Osteoblast (primary cell): ENCODE measurements around the gene REPS2. TPM values are rescaled to one million over a fixed set of nuclear protein-coding genes. Genes with fewer than 3 reads are reported as not detected.

Experiments
- DNase-seq: peaks from one replicate; pipeline ENCODE4 v3.0.0; 2011; ENCODE audit warnings: low spot score, mixed read lengths; ENCODE audit not compliant: insufficient read length; ENCODE audit errors: missing footprints
- H2AFZ ChIP-seq: 2 replicates; pipeline ENCODE4 v1.6.0; 2011; ENCODE audit warnings: mild to moderate bottlenecking, low read length
- H3K27ac ChIP-seq: 2 replicates; pipeline ENCODE4 v1.5.1; 2011; ENCODE audit warnings: mild to moderate bottlenecking, low read depth, low read length, moderate library complexity
- H3K27me3 ChIP-seq: 2 replicates; pipeline ENCODE4 v1.6.0; 2012; ENCODE audit warnings: mild to moderate bottlenecking, control low read depth, inconsistent platforms, low read length, moderate library complexity; ENCODE audit not compliant: insufficient read depth
- H3K36me3 ChIP-seq: 2 replicates; pipeline ENCODE4 v1.5.1; 2011; ENCODE audit warnings: mild to moderate bottlenecking, low read length, control low read depth, moderate library complexity; ENCODE audit not compliant: insufficient read depth
- H3K4me1 ChIP-seq: 2 replicates; pipeline ENCODE4 v1.5.1; 2011; ENCODE audit warnings: mild to moderate bottlenecking, low read length, control low read depth, moderate library complexity; ENCODE audit not compliant: insufficient read depth
- H3K4me2 ChIP-seq: 2 replicates; pipeline ENCODE4 v1.6.0; 2011; ENCODE audit warnings: mild to moderate bottlenecking, low read length; ENCODE audit not compliant: insufficient read depth
- H3K4me3 ChIP-seq: fragments of 200-600 bp; sonication (generic); 3 replicates; pipeline ENCODE4 v1.5.1; 2012; ENCODE audit warnings: mild to moderate bottlenecking, low read length, inconsistent platforms; ENCODE audit not compliant: insufficient read depth
- H3K79me2 ChIP-seq: 2 replicates; pipeline ENCODE4 v1.6.0; 2012; ENCODE audit warnings: mild to moderate bottlenecking, low read length, control low read depth, inconsistent platforms; ENCODE audit not compliant: insufficient read depth
- H3K9me3 ChIP-seq: 2 replicates; pipeline ENCODE4 v1.5.1; 2011; ENCODE audit warnings: low read depth, low read length, control low read depth
- H4K20me1 ChIP-seq: 2 replicates; pipeline ENCODE4 v1.6.0; 2012; ENCODE audit warnings: mild to moderate bottlenecking, low read length, control low read depth; ENCODE audit not compliant: insufficient read depth
- total RNA-seq: library from RNA; depleted of rRNA; stranded (reverse); fragments of >200 nt; gene quantifications from 2 replicates; pipeline ENCODE4 v1.2.3, GENCODE V29; 2012
- TF ChIP-seq, protein P1 (sequence below): IDR thresholded peaks from 2 replicates; pipeline ENCODE4 v1.5.1; 2011; ENCODE audit warnings: mild to moderate bottlenecking, low read depth, low read length, moderate library complexity; ENCODE audit errors: extremely low read depth

Gene REPS2
- total RNA-seq, 1 donor, result 0.72 TPM

DNA sequence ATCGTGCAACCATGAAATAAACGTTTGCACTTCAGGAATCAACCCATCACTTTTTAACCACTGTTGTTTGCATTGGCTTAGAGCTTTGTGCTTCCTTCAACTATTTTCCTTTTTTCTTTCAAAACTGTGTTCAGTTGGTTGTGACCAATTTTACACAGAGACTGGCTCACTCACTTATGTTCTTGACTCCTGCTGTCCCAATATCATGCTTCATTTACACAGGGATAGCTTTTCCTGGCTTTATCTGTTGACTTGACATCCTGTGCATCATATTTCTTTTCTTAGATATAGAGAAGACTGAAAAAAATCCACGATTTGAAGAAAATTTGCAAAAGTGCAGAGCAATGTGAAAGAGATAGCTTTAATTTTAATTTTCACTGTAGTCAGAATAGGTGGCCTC is 38.8 kb downstream of the REPS2 start:
- no peaks in the 10 kb centered on the region for H3K9me3 ChIP-seq
- no peaks in the 10 kb centered on the region for H3K36me3 ChIP-seq
- no peak overlapping the region for H3K4me3 ChIP-seq
- TF ChIP-seq, protein P1, sequence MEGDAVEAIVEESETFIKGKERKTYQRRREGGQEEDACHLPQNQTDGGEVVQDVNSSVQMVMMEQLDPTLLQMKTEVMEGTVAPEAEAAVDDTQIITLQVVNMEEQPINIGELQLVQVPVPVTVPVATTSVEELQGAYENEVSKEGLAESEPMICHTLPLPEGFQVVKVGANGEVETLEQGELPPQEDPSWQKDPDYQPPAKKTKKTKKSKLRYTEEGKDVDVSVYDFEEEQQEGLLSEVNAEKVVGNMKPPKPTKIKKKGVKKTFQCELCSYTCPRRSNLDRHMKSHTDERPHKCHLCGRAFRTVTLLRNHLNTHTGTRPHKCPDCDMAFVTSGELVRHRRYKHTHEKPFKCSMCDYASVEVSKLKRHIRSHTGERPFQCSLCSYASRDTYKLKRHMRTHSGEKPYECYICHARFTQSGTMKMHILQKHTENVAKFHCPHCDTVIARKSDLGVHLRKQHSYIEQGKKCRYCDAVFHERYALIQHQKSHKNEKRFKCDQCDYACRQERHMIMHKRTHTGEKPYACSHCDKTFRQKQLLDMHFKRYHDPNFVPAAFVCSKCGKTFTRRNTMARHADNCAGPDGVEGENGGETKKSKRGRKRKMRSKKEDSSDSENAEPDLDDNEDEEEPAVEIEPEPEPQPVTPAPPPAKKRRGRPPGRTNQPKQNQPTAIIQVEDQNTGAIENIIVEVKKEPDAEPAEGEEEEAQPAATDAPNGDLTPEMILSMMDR, result no peak
- DNase-seq, result no peak
- H4K20me1 ChIP-seq, result no peaks in the 10 kb centered on the region
- H3K27me3 ChIP-seq, result peaks cover 5% of the 10 kb centered on the region
- H3K79me2 ChIP-seq, result no peaks in the 10 kb centered on the region
- no peak overlapping the region for H2AFZ ChIP-seq
- H3K27ac ChIP-seq, result no peak overlapping the region
- no peaks in the 10 kb centered on the region for H3K4me1 ChIP-seq
- H3K4me2 ChIP-seq, result no peak overlapping the region

GRCh38 chrX:16986169-16986568 is 39.7 kb downstream of the REPS2 start:
- DNase-seq, result no peak
- Histone ChIP-seq H3K36me3 (no peaks in the 10 kb centered on the region), H3K4me1 (no peaks in the 10 kb centered on the region), H3K4me3 (no peak overlapping the region), H3K27ac (no peak overlapping the region), H3K79me2 (no peaks in the 10 kb centered on the region), H3K27me3 (peaks cover 5% of the 10 kb centered on the region), H3K4me2 (no peak overlapping the region), H3K9me3 (no peaks in the 10 kb centered on the region), H4K20me1 (no peaks in the 10 kb centered on the region), H2AFZ (no peak overlapping the region)
- TF ChIP-seq, protein P1, result no peak

DNA sequence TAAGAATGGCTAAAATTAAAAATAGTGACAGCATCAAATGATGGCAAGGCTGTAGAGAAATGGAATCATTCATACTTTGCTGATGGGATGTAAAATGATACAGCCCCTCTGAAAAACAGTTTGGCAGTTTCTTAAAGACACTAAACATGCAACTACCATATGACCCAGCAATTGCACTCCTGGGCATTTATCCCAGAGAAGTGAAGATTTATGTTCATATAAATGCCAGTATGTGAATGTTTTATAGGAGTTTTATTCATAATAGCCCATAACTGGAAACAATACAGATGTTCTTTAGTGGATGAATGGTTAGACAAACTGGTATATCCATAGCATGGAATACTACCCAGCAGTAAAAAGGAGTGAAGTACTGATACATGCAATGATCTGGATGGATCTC is 43.3 kb downstream of the REPS2 start:
- Histone ChIP-seq H3K4me3 (no peak overlapping the region), H3K36me3 (no peaks in the 10 kb centered on the region), H2AFZ (no peak overlapping the region), H3K9me3 (no peaks in the 10 kb centered on the region), H4K20me1 (no peaks in the 10 kb centered on the region), H3K79me2 (no peaks in the 10 kb centered on the region), H3K4me1 (no peaks in the 10 kb centered on the region), H3K27ac (no peak overlapping the region), H3K4me2 (no peak overlapping the region), H3K27me3 (peaks cover 4% of the 10 kb centered on the region)
- no peak for DNase-seq
- TF ChIP-seq, protein P1, result no peak

GRCh38 chrX:16990839-16991238 is 44.4 kb downstream of the REPS2 start:
- DNase-seq, result no peak
- no peaks in the 10 kb centered on the region for H3K9me3 ChIP-seq
- H3K4me2 ChIP-seq, result no peak overlapping the region
- H3K79me2 ChIP-seq, result no peaks in the 10 kb centered on the region
- TF ChIP-seq, protein P1, result no peak
- no peak overlapping the region for H2AFZ ChIP-seq
- H3K4me3 ChIP-seq, result no peak overlapping the region
- no peaks in the 10 kb centered on the region for H3K4me1 ChIP-seq
- H3K27me3 ChIP-seq, result peaks cover 6% of the 10 kb centered on the region
- H3K36me3 ChIP-seq, result no peaks in the 10 kb centered on the region
- H3K27ac ChIP-seq, result no peak overlapping the region
- no peaks in the 10 kb centered on the region for H4K20me1 ChIP-seq
